ENCODE results near the gene STX5.

DNA sequence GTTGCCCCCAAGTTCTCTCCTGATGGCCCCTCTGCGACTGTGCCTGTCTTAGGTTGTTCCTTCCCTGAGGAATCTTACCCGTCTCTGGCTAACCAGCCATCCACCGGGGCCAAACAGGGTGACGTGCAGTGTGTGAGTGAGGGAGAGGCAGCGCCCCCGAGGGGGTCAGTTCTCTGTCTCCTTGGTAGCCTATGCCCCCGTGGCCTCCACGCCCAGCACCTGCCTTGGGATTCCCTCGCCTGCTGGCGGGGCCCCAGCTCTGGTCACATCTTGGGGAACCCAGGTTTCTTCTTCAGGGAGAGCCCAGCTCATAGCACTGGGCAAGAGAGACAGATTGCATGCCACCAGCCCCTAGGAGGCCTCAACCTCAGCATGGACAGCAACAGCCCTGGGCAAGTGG lies 32.4 kb downstream of the STX5 start:
- TF ChIP-seq, protein P1, sequence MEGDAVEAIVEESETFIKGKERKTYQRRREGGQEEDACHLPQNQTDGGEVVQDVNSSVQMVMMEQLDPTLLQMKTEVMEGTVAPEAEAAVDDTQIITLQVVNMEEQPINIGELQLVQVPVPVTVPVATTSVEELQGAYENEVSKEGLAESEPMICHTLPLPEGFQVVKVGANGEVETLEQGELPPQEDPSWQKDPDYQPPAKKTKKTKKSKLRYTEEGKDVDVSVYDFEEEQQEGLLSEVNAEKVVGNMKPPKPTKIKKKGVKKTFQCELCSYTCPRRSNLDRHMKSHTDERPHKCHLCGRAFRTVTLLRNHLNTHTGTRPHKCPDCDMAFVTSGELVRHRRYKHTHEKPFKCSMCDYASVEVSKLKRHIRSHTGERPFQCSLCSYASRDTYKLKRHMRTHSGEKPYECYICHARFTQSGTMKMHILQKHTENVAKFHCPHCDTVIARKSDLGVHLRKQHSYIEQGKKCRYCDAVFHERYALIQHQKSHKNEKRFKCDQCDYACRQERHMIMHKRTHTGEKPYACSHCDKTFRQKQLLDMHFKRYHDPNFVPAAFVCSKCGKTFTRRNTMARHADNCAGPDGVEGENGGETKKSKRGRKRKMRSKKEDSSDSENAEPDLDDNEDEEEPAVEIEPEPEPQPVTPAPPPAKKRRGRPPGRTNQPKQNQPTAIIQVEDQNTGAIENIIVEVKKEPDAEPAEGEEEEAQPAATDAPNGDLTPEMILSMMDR (conservative IDR thresholded peaks at IDR 0.05; ENCODE audit: low read length), result no peak
- no peak for TF ChIP-seq EZH2phosphoT487 (IDR thresholded peaks at IDR 0.05; ENCODE audit: borderline replicate concordance, low read depth, low read length)

Measured in OCI-LY7 (cell line).